Calu3 (cell line): ENCODE results near the gene CRBN. TPM values are rescaled to one million over a fixed set of nuclear protein-coding genes. Genes with fewer than 3 reads are reported as not detected.

ENCODE experiments used
- BruUV-seq: library from RNA; stranded (reverse); fragments of 400-500 nt; replicated peaks from 2 replicates; lab custom pipeline; 2021; lab: Mats Ljungman, UMichigan
- CTCF ChIA-PET: fragments of 300-600 bp; sonication (Branson Sonifier 250); formaldehyde crosslinking; loops from one replicate; lab custom pipeline; 2022; ENCODE audit warnings: antibody characterized with exemption; lab: Charles Lee
- DNase-seq: peaks from one replicate; pipeline ENCODE4 v3.0.0; 2022
- H3K27ac Mint-ChIP-seq: one replicate; pipeline ENCODE4 v1.8.0; 2022; ENCODE audit warnings: mixed read lengths; ENCODE audit not compliant: unreplicated experiment
- H3K27me3 Mint-ChIP-seq: one replicate; pipeline ENCODE4 v1.8.0; 2022; ENCODE audit warnings: mixed read lengths; ENCODE audit not compliant: unreplicated experiment
- H3K36me3 Mint-ChIP-seq: one replicate; pipeline ENCODE4 v1.8.0; 2022; ENCODE audit warnings: mild to moderate bottlenecking, moderate library complexity, mixed read lengths; ENCODE audit not compliant: insufficient read depth, unreplicated experiment
- H3K4me1 Mint-ChIP-seq: one replicate; pipeline ENCODE4 v1.8.0; 2022; ENCODE audit warnings: mild to moderate bottlenecking, low read depth, mixed read lengths; ENCODE audit not compliant: unreplicated experiment
- H3K4me3 Mint-ChIP-seq: one replicate; pipeline ENCODE4 v1.8.0; 2022; ENCODE audit warnings: mild to moderate bottlenecking, low read depth, moderate library complexity, mixed read lengths; ENCODE audit not compliant: unreplicated experiment
- H3K9me3 Mint-ChIP-seq: one replicate; pipeline ENCODE4 v1.8.0; 2022; ENCODE audit warnings: low read depth, mixed read lengths; ENCODE audit not compliant: unreplicated experiment
- intact Hi-C: fragments of 100-400 bp; cut with micrococcal nuclease; formaldehyde crosslinking; loops from one replicate; pipeline ENCODE4 v1.10.0; 2022; ENCODE audit not compliant: unreplicated experiment
- total RNA-seq: library from RNA; stranded (reverse); gene quantifications from 2 replicates; pipeline ENCODE4 v1.2.3, GENCODE V29; 2022
- TF ChIP-seq, protein P1 (sequence below): fragments of 200-600 bp; IDR thresholded peaks from one replicate; pipeline ENCODE4 v1.8.0; 2022; ENCODE audit warnings: antibody characterized with exemption; ENCODE audit not compliant: unreplicated experiment

The CRBN gene
- total RNA-seq, 1 experiment from 2014 or later, result 31.6 TPM

DNA sequence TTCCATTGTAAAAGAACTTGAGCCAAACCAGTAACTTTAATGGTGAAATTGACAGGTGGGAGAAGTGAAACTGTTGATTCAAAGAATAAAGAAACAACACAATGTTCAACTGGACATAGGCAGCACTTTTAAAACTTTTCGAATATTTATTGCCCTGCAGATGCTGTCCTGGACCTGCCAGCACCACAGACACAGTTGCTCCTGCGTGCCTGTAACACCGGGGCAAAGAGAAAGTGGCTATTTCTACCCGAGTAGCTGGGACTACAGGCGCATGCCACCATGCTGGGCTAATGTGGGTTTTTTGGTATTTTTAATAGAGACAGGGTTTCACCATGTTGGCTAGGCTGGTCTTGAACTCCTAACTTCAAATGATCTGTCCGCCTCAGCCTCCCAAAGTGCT, 76.7 kb downstream of the CRBN start:
- intact Hi-C loops, result no loop called here
- no peaks in the 10 kb centered on the region for H3K9me3 Mint-ChIP-seq
- TF ChIP-seq, protein P1, sequence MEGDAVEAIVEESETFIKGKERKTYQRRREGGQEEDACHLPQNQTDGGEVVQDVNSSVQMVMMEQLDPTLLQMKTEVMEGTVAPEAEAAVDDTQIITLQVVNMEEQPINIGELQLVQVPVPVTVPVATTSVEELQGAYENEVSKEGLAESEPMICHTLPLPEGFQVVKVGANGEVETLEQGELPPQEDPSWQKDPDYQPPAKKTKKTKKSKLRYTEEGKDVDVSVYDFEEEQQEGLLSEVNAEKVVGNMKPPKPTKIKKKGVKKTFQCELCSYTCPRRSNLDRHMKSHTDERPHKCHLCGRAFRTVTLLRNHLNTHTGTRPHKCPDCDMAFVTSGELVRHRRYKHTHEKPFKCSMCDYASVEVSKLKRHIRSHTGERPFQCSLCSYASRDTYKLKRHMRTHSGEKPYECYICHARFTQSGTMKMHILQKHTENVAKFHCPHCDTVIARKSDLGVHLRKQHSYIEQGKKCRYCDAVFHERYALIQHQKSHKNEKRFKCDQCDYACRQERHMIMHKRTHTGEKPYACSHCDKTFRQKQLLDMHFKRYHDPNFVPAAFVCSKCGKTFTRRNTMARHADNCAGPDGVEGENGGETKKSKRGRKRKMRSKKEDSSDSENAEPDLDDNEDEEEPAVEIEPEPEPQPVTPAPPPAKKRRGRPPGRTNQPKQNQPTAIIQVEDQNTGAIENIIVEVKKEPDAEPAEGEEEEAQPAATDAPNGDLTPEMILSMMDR, result no peak
- no peak overlapping the region for H3K27ac Mint-ChIP-seq
- no peaks in the 10 kb centered on the region for H3K4me1 Mint-ChIP-seq
- no peaks in the 10 kb centered on the region for H3K27me3 Mint-ChIP-seq
- H3K36me3 Mint-ChIP-seq, result no peaks in the 10 kb centered on the region
- CTCF ChIA-PET, result no interaction called here
- DNase-seq, result no peak
- H3K4me3 Mint-ChIP-seq, result no peak overlapping the region
- BruUV-seq, result no TSS peak

DNA sequence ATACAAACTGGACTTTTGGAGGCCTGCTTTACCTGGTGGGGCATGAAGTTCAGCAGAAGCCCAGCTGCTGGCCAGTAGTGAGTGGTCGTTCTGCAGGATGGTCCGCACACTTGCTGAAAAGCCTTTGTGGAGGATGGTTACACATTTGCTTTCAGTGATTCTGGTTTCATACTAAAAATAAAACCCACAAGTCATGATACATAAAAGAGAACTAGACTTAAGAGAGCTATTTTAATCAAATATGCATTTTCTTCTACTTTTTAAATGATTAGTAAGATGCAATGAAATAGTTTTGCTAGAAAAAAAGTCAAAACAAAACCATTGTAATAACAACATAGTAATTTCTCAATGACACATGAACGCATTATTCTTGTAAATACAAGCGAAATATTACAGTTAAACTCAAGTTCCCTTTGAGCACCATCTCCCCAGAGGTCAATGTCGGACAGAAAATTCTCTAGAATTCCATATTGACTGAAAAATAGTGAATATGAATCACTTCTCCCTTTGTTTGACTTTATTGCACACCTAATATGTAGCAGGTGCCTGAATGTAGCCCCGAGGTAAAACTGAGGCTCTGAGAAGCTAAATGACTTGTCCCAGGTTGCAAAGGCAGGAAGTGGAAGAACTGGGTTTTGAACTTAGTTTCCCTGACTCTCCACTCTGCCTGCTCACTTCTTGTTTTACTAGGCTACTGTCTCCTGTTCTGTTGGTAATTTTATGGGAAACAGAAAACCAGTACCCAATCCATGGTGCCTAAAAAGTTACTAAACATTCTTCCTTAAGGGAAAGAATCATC, 77.6 kb downstream of the CRBN start:
- Mint-ChIP-seq H3K4me1 (no peaks in the 10 kb centered on the region), H3K27me3 (no peaks in the 10 kb centered on the region)

More for the DNA sequence above, 77.6 kb downstream of the CRBN start:
- Mint-ChIP-seq H3K36me3 (no peaks in the 10 kb centered on the region), H3K4me3 (no peak overlapping the region), H3K9me3 (no peaks in the 10 kb centered on the region), H3K27ac (no peak overlapping the region)
- CTCF ChIA-PET, result no interaction called here
- no TSS peak for BruUV-seq
- intact Hi-C loops, result no loop called here
- TF ChIP-seq, protein P1, result no peak
- DNase-seq, result no peak

Other genes starting within 250 kb of the CRBN start
- gene IL5RA, start 69.3 kb downstream of the CRBN start, total RNA-seq, result not detected in 2 replicates
- 35.1 and 35.6 TPM in 2 replicates for gene TRNT1, start 52.8 kb downstream of the CRBN start, total RNA-seq